GM21447 (cell line): ENCODE data around the gene IFIH1.

Source experiments
- ATAC-seq: cut with Tn5 transposase; IDR thresholded peaks from one replicate; pipeline ENCODE4 v1.9.1; 2021; ENCODE audit not compliant: unreplicated experiment

Gene IFIH1

GRCh38 chr2:162312853-162313252, 5.6 kb downstream of the IFIH1 start:
- no peak for ATAC-seq

DNA sequence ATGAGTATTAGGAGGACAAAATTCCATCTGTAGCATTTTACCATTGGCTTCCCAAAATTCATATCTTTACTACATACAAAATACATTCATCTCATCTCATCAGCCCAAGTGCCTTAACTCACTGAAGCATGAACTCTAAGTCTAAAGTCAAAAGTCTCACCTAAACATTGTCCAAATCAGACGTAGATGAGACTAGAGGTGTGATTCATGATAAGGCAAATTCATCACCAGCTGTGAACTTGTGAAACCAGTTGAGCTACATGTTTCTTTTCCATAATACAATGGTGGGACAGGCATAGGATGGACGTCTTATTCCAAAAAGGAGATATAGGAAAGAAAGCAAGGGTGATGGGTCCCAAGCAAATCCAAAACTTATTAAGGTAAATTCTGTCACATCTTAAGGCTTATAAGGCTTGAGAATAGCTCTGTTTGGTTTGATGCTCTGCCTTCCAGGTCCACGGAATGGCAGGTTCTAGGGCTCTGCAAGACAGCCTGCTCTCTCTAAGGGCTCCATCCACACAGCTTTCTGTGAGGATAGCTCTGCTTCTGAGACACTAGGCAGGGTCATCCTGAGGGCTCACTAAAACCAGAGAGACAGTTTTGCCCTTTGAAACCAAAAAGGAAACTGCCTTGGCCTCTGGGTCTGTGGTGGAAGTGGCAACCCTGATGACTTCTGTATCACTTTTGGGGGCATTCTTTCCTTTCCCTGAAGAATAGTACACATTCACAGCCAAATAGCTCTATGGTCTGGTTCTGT, 9.6 kb downstream of the IFIH1 start:
- peak; percentile 67 for ATAC-seq

DNA sequence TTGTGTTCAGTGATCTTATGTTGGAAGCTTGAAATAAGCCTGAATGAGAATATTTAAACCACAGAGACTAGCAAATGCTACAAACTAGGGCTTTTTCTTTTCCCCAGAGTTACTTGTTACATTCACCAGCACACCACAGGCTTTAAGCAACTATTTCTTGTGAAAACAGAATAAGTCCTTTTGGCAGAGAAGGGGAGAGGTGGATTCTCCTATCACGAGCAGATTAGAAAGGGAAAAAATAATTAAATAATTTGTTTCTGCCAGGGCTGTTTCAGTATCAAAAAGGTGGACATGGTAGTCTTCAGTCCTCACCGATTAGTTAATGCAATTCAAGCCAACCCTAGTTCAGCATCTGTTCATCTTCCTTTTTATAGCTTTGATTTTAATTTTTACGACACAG, 12.6 kb downstream of the IFIH1 start:
- ATAC-seq, result no peak

DNA sequence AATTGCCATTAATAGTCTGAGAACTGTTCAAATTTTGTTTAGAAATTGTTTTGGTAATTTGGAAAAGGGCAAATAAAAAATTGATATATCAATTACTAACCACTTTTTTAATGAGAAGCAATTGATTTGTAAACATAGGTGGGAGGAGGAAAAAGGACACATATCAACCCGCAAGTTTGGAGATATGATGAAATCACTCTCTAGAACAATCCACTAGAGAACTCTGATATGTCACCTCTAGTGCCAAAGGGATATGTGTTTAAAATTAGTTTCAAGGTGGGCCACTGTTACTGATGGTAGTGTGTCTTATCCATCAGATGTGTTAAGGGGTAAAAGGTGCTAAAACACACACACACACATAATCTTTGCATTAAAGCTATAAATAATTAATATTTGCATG, 16.6 kb downstream of the IFIH1 start:
- ATAC-seq, result no peak

- peak; percentile 76 for ATAC-seq
These were observed 17.2 kb downstream of the IFIH1 start for GRCh38 chr2:162301151-162301804.

DNA sequence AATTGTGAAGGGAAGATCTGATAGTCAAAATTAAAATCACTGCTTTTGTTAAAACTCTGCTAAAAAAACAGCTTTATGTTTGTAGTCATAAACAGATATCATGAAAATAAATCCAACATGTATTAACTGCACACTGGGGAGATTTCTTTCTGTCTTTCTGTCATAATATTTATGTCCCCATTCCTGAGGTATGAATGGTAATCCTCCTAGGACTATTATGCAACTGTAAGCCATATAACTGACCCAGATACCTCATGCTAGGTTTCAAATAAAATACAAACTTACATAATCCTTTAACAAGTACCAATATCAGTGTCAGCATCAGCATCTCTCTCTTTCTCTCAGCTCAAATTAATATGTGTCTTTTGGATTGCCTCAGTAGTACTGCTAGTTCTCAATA, 18.2 kb downstream of the IFIH1 start:
- ATAC-seq, result no peak

DNA sequence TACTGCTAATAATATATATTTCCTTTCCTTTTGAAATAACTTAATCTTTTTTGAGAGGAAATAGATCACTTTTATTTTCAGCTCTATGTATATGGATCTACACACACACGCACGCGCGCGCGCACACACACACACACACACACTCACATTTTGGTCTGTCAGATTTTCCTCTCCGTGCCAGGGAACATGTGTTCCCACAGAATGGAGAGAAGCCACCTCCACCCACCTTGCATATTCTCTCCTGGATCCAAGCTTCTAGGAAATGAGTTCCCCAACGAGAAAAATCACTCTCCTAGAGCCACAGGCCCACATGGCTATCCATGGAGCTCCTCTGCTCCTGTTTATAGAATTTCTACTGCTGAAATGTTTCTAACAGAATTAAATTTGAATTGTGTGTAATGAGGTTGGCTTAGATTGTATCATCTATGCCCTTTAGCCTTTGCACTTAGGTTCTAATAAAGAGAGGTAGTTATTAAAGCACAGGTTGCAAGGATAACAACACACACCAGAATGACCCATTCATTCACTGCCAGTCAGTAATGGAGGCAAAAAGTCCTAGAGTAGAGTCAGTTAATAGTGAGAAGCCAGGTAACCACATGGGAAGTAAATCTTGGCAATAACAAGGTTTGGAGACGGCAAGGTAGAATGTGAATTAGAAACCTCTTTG, 19.7 kb downstream of the IFIH1 start:
- no peak for ATAC-seq

DNA sequence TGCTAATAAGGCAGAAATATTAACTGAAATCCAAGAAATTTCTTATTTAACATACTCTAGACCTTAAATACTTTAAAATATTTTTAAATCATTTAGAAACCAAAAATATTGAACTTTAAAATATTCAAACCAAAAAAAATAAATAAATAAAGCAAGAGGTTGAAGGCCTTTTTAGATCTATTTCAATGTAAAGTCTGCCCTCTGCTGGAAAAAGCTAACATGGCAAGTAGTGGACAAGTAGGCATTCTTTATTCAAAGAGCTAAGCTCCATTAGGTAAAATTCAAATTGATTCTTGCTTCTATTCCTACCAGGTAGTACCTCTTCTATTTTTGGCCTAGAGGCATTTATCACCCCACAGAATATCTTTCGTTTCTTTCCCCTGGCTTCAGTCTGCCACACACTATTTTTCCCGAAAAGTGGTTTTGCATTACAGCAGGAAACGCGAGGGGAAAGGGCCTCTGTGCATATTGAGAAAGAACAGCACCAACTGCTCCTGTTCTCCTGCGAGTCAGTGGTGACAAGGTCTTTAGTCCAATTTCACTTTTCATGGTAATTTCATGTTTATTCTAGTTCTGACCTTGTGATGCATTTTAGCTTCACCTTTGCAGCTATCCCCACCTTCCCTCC, 20.4 kb downstream of the IFIH1 start:
- peak; percentile 73 for ATAC-seq

DNA sequence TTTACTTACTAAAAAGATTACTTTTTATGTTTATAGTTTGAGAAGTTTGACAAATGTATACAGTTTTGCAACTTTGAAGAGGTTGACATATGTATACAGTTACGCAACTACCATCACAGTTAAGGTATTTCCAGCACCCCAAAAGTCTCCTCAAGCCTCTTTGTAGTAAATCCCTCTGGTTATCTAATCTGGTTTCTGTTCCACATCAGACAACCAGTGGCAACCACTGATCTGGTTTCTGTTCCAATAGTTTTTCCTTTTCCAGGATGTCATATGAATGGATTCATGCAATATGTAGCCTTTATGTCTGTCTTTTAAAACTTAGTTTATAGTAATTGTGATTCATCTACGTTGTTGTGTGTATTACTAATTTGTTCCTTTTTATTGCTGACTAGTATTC, 23.5 kb downstream of the IFIH1 start:
- ATAC-seq, result no peak

DNA sequence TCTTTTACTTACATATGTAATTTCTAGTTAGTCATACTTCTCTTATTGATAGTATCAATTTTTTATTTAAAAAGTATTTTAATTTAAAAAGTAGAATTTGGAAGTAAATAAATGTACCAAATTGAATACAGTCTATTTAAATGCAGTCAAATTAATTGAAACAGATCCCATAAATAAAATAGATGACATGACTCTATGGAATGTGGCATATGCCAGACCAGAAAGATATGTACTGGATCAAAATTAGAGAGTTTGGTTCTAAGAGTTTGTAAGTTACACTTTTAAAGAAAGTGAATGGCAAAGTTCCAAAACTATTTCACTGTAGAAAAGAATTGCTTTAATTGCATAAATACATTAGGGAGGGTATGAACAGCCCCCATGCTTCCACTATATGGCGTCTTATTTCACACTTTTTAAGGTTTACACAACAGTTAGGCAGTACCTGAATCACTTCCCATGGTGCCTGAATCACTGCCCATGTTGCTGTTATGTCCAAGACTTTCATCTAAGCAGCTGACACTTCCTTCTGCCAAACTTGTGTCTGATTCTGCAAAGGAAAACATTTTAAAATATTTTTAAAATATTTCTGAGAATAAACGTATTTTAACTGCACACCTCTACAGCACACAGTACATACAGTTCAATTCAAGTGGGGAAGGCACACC, 25.2 kb downstream of the IFIH1 start:
- no peak for ATAC-seq

DNA sequence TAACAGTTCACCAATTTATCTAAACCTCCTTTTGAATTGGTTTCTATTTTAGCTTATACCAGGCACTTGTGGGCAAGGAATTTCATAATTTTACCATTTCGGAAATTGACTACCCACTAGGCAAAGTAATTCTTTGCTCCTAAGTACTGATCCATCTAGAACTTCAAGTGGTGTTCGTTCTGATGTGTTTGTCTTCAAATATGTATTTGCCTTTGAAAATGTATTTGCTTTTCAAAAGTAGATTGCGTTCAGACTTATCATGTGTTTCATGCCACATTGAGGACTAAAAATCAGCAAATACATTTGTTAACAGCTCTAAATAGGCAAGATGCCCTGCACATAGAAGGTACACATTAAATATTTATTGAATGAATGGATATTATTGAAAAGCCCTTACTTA, 26.7 kb downstream of the IFIH1 start:
- ATAC-seq, result no peak

DNA sequence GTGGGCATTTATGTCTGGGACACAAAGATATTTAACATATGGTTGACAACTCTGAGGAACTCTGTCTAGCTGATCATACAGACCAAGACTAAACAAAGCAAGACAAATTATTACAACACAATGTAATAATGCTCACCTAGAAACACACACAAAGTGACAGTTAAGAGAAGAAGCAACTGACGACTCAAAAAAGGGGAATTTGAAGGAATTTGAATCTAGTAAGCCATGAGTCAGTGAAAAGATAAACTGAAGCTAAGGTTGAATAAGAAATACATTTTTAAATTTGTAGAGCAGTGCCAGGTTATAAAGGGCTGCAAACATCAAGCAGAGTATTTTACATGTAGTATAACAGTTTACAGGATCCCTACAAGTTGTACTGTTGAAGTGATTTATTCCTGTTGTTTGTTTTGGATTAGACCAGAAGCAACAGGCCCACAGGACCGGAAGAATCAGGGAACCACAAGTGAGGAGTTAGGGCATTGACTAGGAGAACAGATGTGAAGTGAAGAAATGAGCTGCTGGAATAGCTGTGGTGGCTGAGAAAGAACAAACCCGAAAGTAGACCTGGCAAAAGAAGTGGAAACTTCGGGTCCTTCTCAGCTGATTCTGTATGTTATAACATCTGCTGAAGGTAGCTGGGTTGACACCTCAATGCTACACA, 35.6 kb downstream of the IFIH1 start:
- ATAC-seq, result no peak

DNA sequence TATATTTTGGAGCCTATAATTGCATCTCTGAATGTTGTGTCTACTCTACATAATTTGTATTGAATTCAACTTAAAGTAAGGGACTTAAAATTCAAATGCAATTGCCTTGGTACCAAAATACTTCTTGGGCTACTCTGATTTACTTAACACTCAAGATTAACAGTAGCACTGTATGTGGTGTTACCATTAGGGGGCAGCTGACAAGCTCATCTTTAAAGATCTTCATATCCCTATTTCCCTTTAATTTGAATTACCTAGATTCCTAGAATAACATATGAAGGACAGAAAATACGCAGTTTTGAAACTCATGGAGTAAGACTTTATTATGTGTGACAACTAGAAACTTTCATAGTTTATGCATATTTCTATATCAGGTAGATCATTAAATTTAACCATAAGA, 37.8 kb downstream of the IFIH1 start:
- no peak for ATAC-seq

GRCh38 chr2:162277381-162277780, 41.1 kb downstream of the IFIH1 start:
- ATAC-seq, result no peak

DNA sequence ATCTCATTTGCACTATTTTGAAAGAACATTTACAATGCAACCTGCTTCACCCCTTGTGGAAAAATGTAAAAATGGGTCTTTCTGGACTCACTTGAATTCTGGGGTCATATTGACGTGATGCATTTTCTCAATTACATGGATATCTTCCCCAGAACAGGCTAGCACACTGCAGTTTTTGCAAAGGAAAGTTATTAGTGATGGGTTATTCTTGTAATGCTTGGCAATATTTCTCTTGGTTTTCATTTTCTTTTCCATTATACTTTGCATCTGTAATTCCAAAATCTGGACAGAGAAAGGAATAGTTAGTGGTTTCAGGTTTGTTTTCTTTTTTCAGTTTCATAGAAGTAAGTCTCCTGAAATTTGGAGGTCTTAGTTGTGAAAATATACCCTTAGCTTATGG, 50.5 kb downstream of the IFIH1 start:
- ATAC-seq, result no peak

- ATAC-seq, result no peak
These were observed 51.0 kb downstream of the IFIH1 start for GRCh38 chr2:162267496-162267895.

- no peak for ATAC-seq
These were observed 52.1 kb downstream of the IFIH1 start for GRCh38 chr2:162266460-162266760.

GRCh38 chr2:162265666-162266459, 52.6 kb downstream of the IFIH1 start:
- ATAC-seq, result no peak

- peak; percentile 45 for ATAC-seq
These were observed 57.2 kb downstream of the IFIH1 start for GRCh38 chr2:162261032-162261945.
